Measurements from ENCODE around the gene SF3B5.
"Not testable (repeated sequence)": the region's sequence is repeated elsewhere in the genome, so short reads cannot be mapped to it uniquely, and the experiment has no call there.

Gene SF3B5

DNA sequence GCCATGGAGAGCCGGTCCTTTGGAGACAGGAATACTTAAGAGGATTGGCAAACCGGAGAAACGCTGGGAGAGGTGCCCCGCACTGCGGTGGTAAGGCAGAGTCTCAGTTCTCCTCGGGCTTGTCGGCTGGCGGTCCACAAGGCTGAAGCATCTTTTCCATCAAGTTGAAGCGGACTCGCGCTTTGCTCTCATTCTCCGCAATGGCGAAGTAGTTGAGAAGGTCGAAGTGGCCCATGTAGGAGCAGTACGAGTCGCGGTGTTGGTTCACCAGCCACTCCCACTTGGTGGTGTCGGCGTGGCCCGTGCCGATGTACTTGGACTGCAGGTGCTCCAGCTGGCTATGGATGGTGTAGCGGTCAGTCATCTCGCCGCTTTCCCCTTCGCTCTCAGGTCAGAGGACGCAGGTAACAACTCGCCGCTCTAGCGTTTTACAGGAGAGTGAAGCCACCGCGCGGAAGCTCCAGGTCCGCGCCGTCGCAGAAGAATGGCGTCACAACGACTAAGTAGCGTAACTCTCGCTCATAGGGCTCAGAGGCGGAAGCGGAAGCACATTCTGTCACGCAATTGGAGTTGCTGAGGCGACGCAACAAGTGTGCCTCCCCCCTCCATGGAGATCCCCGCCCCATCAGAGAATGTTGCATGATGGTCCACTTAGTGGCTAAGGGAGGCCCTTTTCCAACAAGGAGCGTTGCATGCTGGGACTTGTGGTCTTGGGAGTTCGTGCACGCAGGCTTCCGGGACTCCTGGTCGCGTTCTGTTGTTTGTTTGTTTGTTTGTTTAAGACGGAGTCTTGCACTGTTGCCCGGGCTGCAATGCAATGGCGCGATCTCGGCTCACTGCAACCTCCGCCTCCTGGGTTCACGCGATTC, at the start of gene SF3B5:
Gene SF3B5, minus strand, starts transcription at position 440 of the 869 bp plus-strand sequence. Its CDS starts 76 bp downstream, at position 364.
- Mint-ChIP-seq H3K4me1 (peaks cover 18% of the 10 kb centered on the region), H3K4me3 (peak within 1 kb of the TSS; percentile 91), H3K36me3 (peaks cover 26% of the 10 kb centered on the region), H3K27ac (peak within 1 kb of the TSS; percentile 96), H3K9me3 (no peaks in the 10 kb centered on the region)
- peak; percentile 99 for ATAC-seq
- peak; percentile 89 to 97 for DNase-seq (ENCODE audit: low spot score in 2 of 2)

DNA sequence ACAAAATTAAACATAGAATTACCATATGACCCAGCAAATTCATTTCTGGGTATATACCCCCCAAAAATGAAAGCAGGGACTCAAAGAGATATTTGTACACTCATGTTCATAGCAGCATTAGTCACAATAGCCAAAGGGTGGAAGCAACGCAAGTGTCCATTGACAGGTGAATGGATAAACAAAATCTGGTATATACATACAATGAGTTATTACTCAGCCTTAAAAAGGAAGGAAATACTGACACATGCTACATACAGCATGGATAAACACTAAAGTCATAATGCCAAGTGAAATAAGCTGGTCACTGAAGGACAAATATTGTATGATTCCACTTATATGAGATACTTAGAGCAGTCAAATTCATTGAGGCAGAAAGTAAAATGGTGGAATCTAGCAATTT, 49.6 kb upstream of the SF3B5 start:
- H3K4me3 Mint-ChIP-seq: no peak overlapping the region
- H3K4me1 Mint-ChIP-seq: peaks cover 19% of the 10 kb centered on the region
- DNase-seq (ENCODE audit: low spot score in 2 of 2) (no peak), ATAC-seq (peak; percentile 39)
- no peaks in the 10 kb centered on the region for H3K9me3 Mint-ChIP-seq
- H3K27ac Mint-ChIP-seq: no peak overlapping the region
- H3K36me3 Mint-ChIP-seq: peaks cover 7% of the 10 kb centered on the region

DNA sequence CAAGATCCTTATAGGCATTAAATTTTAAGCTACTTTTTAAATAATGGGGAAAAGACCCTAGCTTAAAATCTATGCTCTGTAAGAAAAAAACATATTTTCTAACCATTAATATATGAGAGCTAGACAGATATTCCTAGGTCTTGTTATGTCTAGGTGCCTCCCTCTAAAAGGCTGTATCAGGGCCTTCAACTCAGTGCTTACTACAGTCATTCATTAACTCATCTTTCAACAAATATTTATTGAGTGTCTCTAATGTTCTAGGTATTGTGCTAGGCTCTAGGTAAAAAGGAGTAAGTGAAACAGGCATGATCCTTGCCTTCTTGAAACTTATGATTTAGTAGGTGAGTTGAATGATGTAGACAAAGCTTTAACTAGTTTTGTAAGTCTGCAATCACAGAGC, 48.5 kb upstream of the SF3B5 start:
- Mint-ChIP-seq H3K27ac (no peak overlapping the region), H3K9me3 (no peaks in the 10 kb centered on the region), H3K4me3 (no peak overlapping the region), H3K4me1 (peaks cover 14% of the 10 kb centered on the region), H3K36me3 (no peaks in the 10 kb centered on the region)
- ATAC-seq: no peak
- DNase-seq (ENCODE audit: low spot score in 2 of 2): no peak

DNA sequence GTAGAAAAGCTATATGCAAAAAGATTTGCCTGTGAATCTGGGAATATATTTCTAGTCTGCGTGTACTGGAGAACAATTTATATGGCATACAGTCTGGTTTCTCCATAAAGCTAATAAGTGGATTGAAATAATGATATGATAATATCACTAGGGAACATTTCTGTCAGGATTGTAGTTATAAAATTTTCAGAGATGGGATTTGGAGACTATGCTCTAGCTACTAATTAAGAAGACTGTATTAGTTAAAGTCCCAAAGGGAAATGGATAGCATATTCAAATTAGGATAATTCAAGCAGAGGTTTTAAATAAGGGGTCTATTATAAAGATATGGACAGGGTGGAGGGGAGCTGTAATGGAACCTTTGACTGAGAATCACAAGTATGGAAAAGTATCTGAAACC, 47.7 kb upstream of the SF3B5 start:
- H3K4me1 Mint-ChIP-seq: peaks cover 8% of the 10 kb centered on the region
- no peak overlapping the region for H3K4me3 Mint-ChIP-seq
- ATAC-seq (no peak), DNase-seq (ENCODE audit: low spot score in 2 of 2) (no peak)
- no peak overlapping the region for H3K27ac Mint-ChIP-seq
- no peaks in the 10 kb centered on the region for H3K9me3 Mint-ChIP-seq
- H3K36me3 Mint-ChIP-seq: no peaks in the 10 kb centered on the region

DNA sequence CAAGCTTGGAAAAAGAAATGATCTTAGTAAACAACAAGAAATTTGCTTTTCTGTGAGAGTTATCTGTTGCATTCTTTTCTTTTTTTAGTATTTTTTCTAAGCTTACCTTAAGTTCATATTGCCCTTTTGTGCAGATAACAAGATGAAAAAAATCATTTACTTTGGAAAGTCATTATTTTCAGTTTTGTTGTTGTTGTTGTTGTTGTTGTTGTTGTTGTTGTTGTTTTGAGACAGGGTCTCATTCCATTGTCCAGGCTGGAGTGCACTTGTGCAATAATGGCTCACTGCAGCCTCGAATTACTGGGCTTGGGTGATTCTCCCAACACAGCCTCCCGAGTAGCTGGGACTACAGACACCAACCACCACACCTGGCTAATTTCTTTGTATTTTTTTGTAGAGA, 46.1 kb upstream of the SF3B5 start:
- no peak for ATAC-seq
- Mint-ChIP-seq H3K9me3 (no peaks in the 10 kb centered on the region), H3K4me1 (peaks cover 6% of the 10 kb centered on the region), H3K27ac (no peak overlapping the region), H3K36me3 (no peaks in the 10 kb centered on the region), H3K4me3 (no peak overlapping the region)
- DNase-seq (ENCODE audit: low spot score in 2 of 2): no peak

DNA sequence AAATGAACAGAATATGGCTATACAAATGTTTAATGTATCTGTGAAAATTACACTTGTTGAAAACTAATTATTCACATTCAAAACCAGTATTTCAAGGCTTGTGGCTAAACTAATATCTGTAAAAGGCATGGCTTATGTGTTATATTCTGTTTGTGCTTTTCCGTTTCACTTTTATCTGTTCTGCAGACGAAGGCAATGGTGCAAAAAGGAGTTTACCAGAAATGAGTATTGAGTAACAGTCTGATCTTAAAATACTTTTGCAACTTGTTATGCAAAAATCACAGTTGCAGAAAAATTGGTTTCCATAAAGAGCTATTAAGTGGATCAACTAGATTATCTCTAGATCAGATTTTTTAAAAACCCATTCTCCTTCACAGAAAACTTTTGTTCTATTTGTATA, 45.5 kb upstream of the SF3B5 start:
- Mint-ChIP-seq H3K9me3 (no peaks in the 10 kb centered on the region), H3K36me3 (no peaks in the 10 kb centered on the region), H3K27ac (no peak overlapping the region), H3K4me3 (no peak overlapping the region), H3K4me1 (peaks cover 6% of the 10 kb centered on the region)
- DNase-seq (ENCODE audit: low spot score in 2 of 2) (no peak), ATAC-seq (no peak)

DNA sequence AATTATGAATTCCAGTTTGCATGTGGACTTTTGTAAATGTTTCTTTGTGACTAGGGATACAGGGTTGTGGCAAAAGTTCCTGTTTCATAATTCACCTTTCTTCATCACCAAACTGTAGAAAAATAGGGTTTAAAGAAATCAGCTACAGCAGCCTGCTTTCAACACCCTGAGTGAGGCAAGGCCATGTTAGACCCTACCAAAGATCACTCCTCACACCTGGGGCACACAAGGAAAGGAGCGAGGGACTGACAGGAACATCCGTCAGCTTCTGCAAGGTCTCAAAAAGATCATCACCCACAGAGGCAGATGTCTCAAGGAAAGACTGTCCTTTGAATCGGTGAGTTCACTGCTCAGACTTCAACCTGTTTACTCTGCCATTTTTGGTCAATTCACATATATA, 44.4 kb upstream of the SF3B5 start:
- Mint-ChIP-seq H3K36me3 (no peaks in the 10 kb centered on the region), H3K9me3 (no peaks in the 10 kb centered on the region), H3K4me3 (no peak overlapping the region), H3K27ac (no peak overlapping the region), H3K4me1 (peaks cover 6% of the 10 kb centered on the region)
- ATAC-seq: no peak
- no peak for DNase-seq (ENCODE audit: low spot score in 2 of 2)

DNA sequence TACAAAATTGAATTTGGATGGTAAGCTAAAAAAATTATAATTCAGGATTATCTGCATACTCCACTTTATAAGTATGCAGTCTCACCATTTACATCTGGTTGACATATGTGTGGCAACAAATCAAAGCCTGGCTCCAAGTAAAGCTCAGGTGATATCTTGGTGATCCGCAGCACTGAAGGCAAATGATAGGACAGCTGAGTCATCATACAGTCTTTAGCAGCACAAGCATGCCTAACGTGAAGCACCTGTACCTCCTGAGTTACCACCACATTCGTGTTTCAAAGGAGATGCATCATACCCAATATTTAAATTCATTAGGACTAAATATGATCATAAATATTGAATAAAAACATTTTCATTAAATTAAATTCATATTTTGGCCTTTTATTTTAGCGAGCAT, 43.2 kb upstream of the SF3B5 start:
- DNase-seq (ENCODE audit: low spot score in 2 of 2) (no peak), ATAC-seq (no peak)
- Mint-ChIP-seq H3K27ac (no peak overlapping the region), H3K4me3 (no peak overlapping the region), H3K36me3 (no peaks in the 10 kb centered on the region), H3K4me1 (peaks cover 6% of the 10 kb centered on the region), H3K9me3 (no peaks in the 10 kb centered on the region)

DNA sequence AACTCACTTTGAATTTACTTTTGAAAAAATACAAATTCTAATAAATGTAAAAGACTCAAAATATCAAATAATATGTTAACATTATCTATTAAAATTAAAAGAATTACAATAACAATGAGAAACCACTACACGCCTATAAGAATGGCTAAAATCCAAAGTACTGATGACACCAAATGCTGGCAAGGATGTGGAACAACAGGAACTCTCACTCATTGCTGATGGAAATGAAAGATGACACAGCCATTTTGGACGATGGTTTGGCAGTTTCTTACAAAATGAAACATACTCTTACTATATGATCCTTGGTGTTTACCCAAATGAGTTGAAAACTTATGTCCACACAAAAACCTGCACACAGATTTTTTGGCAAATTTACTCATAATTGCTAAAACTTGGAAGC, 39.4 kb upstream of the SF3B5 start:
- H3K36me3 Mint-ChIP-seq: peaks cover 6% of the 10 kb centered on the region
- no peaks in the 10 kb centered on the region for H3K9me3 Mint-ChIP-seq
- DNase-seq (ENCODE audit: low spot score in 2 of 2): no peak
- no peak overlapping the region for H3K27ac Mint-ChIP-seq
- ATAC-seq: no peak
- no peak overlapping the region for H3K4me3 Mint-ChIP-seq
- H3K4me1 Mint-ChIP-seq: peaks cover 22% of the 10 kb centered on the region

DNA sequence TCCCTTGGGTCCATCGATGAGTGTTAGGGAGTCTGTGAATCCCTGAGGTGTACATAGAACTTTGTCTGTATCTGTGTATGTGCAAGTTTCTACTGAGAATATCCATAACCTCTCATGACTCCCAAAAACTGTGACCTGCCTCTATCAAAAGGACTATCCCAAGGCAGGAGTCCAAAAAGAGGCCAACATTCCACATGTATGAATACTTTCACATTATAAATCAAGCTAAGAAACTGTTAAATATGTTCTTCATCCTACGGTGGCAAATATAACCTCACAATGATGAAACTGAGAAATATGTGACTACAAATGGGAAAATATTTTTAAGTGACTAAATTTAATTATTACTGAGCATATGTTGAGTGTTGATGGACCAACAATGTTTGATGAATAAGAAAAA, 38.8 kb upstream of the SF3B5 start:
- no peak for ATAC-seq
- Mint-ChIP-seq H3K4me1 (peaks cover 22% of the 10 kb centered on the region), H3K9me3 (no peaks in the 10 kb centered on the region), H3K27ac (no peak overlapping the region), H3K36me3 (peaks cover 6% of the 10 kb centered on the region), H3K4me3 (no peak overlapping the region)
- DNase-seq (ENCODE audit: low spot score in 2 of 2): no peak

DNA sequence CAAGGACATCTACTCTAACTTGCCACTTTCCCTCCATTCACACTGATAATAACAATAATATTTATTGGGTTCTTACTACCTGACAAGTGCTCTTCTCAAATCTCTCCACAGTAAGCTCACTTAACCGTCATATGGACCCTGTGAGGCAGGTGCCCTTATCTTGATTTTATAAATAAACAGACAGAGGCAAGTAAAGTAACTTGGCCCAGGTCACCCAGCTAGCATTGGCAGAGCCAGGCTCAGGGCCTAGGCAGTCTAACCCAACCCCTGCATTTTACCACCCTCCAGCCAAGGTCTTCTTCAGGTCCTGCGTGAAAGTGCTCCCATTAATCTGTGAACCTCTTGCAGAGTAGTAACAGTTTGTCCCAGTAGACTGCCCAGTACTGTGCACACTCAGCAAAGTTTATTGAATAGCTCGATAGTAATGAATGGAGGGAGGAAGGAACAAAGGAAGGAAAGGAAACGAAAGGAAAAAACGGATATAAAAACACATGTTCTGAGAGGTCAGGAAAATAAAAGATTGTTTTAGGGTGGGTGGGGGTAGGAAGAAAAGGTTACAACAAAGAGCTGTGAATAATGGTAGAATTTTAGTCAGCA, 38.0 kb upstream of the SF3B5 start:
- ATAC-seq: no peak
- no peaks in the 10 kb centered on the region for H3K9me3 Mint-ChIP-seq
- H3K4me1 Mint-ChIP-seq: peaks cover 22% of the 10 kb centered on the region
- no peak overlapping the region for H3K27ac Mint-ChIP-seq
- H3K36me3 Mint-ChIP-seq: peaks cover 6% of the 10 kb centered on the region
- DNase-seq (ENCODE audit: low spot score in 2 of 2): no peak
- no peak overlapping the region for H3K4me3 Mint-ChIP-seq

DNA sequence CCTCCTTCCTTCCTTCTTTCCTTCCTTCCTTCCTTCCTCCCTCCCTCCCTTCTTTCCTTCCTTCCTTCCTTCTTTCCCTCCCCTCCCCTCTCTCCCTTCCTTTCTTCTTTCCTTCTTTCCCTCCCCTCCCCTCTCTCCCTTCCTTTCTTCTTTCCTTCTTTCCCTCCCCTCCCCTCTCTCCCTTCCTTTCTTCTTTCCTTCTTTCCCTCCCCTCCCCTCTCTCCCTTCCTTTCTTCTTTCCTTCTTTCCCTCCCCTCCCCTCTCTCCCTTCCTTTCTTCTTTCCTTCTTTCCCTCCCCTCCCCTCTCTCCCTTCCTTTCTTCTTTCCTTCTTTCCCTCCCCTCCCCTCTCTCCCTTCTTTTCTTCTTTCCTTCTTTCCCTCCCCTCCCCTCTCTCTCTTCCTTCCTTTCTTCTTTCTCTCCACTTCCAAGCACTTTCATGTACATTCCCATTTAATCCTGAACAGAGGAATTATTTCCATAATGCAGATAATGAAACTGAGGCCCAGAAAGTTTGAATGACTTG, 36.9 kb upstream of the SF3B5 start:
- not testable (repeated sequence) for H3K4me3 Mint-ChIP-seq; H3K36me3 Mint-ChIP-seq; DNase-seq (ENCODE audit: low spot score in 2 of 2); ATAC-seq; H3K27ac Mint-ChIP-seq; H3K9me3 Mint-ChIP-seq
- peaks cover 22% of the 10 kb centered on the region for H3K4me1 Mint-ChIP-seq

DNA sequence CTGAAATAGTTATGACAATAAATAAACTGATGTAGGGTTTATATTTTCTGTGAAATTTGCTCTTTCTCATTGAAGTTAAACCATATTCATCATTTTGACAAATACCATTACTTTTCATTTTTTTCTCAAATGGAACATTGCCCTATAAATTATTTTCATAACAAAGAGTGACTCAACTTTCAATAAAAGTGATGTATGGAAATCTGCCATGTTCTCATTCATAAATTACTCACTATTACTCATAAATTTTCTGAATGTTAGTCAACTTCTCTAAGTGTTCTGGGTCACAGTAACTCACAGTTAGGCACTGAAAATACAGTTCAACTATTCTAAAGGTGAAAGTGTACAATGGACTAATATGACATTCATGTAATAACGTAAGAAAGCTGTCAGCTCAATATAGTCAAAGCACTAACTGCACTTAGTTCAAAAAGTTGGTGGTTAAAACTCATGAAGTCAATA, 35.9 kb upstream of the SF3B5 start:
- Mint-ChIP-seq H3K4me1 (peaks cover 22% of the 10 kb centered on the region), H3K36me3 (peaks cover 6% of the 10 kb centered on the region), H3K27ac (peak overlapping the region; percentile 83), H3K9me3 (no peaks in the 10 kb centered on the region), H3K4me3 (peak overlapping the region; percentile 60)
- no peak for DNase-seq (ENCODE audit: low spot score in 2 of 2)
- peak; percentile 99 for ATAC-seq

DNA sequence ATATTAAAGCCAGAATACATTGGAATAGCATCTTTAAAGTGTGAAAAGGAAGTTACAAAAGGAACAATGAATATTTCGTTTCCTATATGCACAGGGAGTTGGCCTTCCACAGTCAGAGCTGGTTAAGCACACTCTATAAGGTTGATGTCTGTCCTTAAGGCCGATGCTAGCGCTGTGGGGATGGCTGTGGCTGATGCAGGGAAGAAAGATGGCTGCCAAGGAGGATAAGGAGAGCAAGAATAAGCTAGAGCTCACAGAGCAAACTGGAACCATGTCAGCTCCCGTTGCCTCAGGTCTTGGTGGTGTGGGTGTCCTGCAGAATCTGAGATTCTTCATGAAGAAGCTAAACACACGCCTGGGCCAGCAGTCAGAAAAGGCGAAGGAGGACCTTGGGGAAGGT, 34.1 kb upstream of the SF3B5 start:
- DNase-seq (ENCODE audit: low spot score in 2 of 2) (no peak), ATAC-seq (no peak)
- no peaks in the 10 kb centered on the region for H3K9me3 Mint-ChIP-seq
- H3K36me3 Mint-ChIP-seq: peaks cover 6% of the 10 kb centered on the region
- H3K27ac Mint-ChIP-seq: no peak overlapping the region
- H3K4me3 Mint-ChIP-seq: no peak overlapping the region
- H3K4me1 Mint-ChIP-seq: peaks cover 22% of the 10 kb centered on the region

DNA sequence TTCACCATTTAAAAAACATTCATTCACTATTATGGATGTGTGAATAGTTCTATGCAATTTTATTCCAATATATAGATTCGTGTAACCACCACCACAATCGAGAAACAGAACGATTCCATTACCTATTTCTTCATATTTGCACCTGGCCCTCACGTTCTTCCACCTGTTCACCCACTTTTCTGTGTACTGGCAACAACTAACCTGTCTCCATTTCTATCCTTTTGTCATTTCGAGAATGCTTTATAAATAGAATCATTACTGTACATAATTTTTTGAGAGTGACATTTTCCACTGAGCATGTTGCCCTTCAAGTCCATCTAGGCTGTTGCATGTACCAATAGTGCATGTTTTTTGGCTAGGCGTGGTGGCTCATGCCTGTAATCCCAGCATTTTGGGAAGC, 31.7 kb upstream of the SF3B5 start:
- DNase-seq (ENCODE audit: low spot score in 2 of 2) (no peak), ATAC-seq (no peak)
- peaks cover 16% of the 10 kb centered on the region for H3K4me1 Mint-ChIP-seq
- no peak overlapping the region for H3K27ac Mint-ChIP-seq
- H3K36me3 Mint-ChIP-seq: peaks cover 6% of the 10 kb centered on the region
- no peak overlapping the region for H3K4me3 Mint-ChIP-seq
- no peaks in the 10 kb centered on the region for H3K9me3 Mint-ChIP-seq

DNA sequence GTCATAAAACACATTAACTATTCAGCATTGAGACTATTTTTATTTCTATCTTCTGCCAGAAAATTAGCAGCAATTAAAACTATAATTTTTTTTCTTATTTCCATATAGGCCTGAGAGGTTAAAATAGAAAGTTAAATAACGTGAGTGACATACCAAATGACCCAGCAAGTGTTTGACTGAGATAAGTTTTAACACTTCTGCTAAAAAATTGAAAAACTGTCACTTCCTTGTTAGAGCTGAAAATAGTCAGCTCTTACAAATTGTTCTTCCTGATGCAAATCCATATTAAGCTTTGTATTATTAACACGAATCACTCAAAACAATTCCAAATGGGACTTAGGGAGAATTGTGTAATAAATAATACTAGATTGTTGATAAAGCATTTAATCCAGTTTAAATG, 28.5 kb upstream of the SF3B5 start:
- Mint-ChIP-seq H3K36me3 (no peaks in the 10 kb centered on the region), H3K9me3 (no peaks in the 10 kb centered on the region), H3K27ac (no peak overlapping the region), H3K4me3 (no peak overlapping the region), H3K4me1 (no peaks in the 10 kb centered on the region)
- DNase-seq (ENCODE audit: low spot score in 2 of 2): no peak
- ATAC-seq: no peak

Measured in stimulated activated effector memory CD8-positive, alpha-beta T cell treated with anti-CD3 and anti-CD28 coated beads, Interleukin-12 subunit alpha, Interleukin-12 subunit beta, amount 100 ng/mL, for 72 hours (primary cell).